Endothelial cell of umbilical vein (primary cell): ENCODE measurements around the gene MED16. TPM values are rescaled to one million over a fixed set of nuclear protein-coding genes. Genes with fewer than 3 reads are reported as not detected.

Source experiments
- BruUV-seq: library from RNA; stranded (reverse); fragments of 400-500 nt; replicated peaks from 2 replicates; lab custom pipeline; 2021; lab: Mats Ljungman, UMichigan
- CTCF ChIA-PET: fragments of 300-600, 350-600 bp; sonication (Branson Sonifier 250); formaldehyde crosslinking; loops from one replicate; lab custom pipeline; 2021; ENCODE audit warnings: antibody characterized with exemption, inconsistent platforms; lab: Charles Lee
- POLR2A ChIA-PET: fragments of 300-600, 350-600 bp; sonication (Branson Sonifier 250); formaldehyde crosslinking; loops from one replicate; lab custom pipeline; 2021; ENCODE audit warnings: antibody characterized with exemption, inconsistent platforms; lab: Charles Lee
- DNase-seq: peaks from one replicate; pipeline ENCODE4 v3.0.0-alpha.2; 2011; ENCODE audit warnings: low read depth, low spot score
- FAIRE-seq: peaks from 2 replicates; lab custom pipeline; 2011; peaks lifted over from hg19 to GRCh38; lab: Jason Lieb, UNC
- H2AFZ ChIP-seq: 2 replicates; pipeline ENCODE4 v1.6.0; 2012; ENCODE audit warnings: low read depth, low read length, control low read depth, inconsistent platforms
- H3K27ac ChIP-seq: 2 replicates; pipeline ENCODE4 v1.5.1; 2011; ENCODE audit warnings: low read depth, mild to moderate bottlenecking, control low read depth, low read length, moderate library complexity; ENCODE audit not compliant: insufficient read depth
- H3K27me3 ChIP-seq, 2 experiments: 2 replicates each; pipeline versions ENCODE4 v1.6.0 to v1.6.1; 2011; ENCODE audit warnings: low read length in 2 of 2, mixed read lengths in 1 of 2; ENCODE audit not compliant: control insufficient read depth in 2 of 2, insufficient read depth in 2 of 2
- H3K36me3 ChIP-seq, 2 experiments: 2 replicates in 1 of 2; 3 replicates in 1 of 2; pipeline ENCODE4 v1.5.1; 2011; ENCODE audit warnings: low read length in 2 of 2, mild to moderate bottlenecking in 1 of 2, moderate library complexity in 1 of 2; ENCODE audit not compliant: control insufficient read depth in 2 of 2, insufficient read depth in 2 of 2; ENCODE audit errors: extremely low read depth in 1 of 2
- H3K4me1 ChIP-seq: 3 replicates; pipeline ENCODE4 v1.5.1; 2011; ENCODE audit warnings: mild to moderate bottlenecking, low read length; ENCODE audit not compliant: control insufficient read depth, insufficient read depth; ENCODE audit errors: extremely low read depth
- H3K4me2 ChIP-seq: 2 replicates; pipeline ENCODE4 v1.6.1; 2011; ENCODE audit warnings: low read length, control low read depth, mixed read lengths; ENCODE audit not compliant: insufficient read depth
- H3K4me3 ChIP-seq, 3 experiments: fragments of 200-600 bp in 1 of 3; sonication (generic), shearing (Covaris generic) in 1 of 3; replicated peaks in 1 of 3; 2 replicates each; pipeline ENCODE4 v1.5.1; 2011 to 2016; ENCODE audit warnings: control low read depth in 3 of 3, low read length in 3 of 3, mild to moderate bottlenecking in 2 of 3, inconsistent platforms in 1 of 3, low read depth in 1 of 3, moderate library complexity in 1 of 3; ENCODE audit not compliant: insufficient read depth in 1 of 3
- H3K79me2 ChIP-seq: 2 replicates; pipeline ENCODE4 v1.6.0; 2012; ENCODE audit warnings: low read length, inconsistent platforms; ENCODE audit not compliant: control insufficient read depth, insufficient read depth
- H3K9ac ChIP-seq: replicated peaks from 2 replicates; pipeline ENCODE3; 2011; ENCODE audit warnings: low read length, control low read depth; ENCODE audit not compliant: insufficient read depth; ENCODE audit errors: extremely low read depth
- H3K9me1 ChIP-seq: replicated peaks from 3 replicates; pipeline ENCODE4 v1.6.0; 2011; ENCODE audit warnings: mild to moderate bottlenecking, low read length; ENCODE audit not compliant: control insufficient read depth, insufficient read depth; ENCODE audit errors: extremely low read depth
- H3K9me3 ChIP-seq: replicated peaks from 2 replicates; pipeline ENCODE4 v1.5.1; 2012; ENCODE audit warnings: low read length, inconsistent platforms; ENCODE audit not compliant: control insufficient read depth, insufficient read depth
- H4K20me1 ChIP-seq: replicated peaks from 2 replicates; pipeline ENCODE3; 2011; ENCODE audit warnings: mild to moderate bottlenecking, low read length; ENCODE audit not compliant: control insufficient read depth, insufficient read depth; ENCODE audit errors: extremely low read depth
- CTCF ChIP-seq, 2 donors: IDR thresholded peaks; 1 replicate in 1 of 2; 2 replicates in 1 of 2; pipeline ENCODE4 v1.5.1; 2011; ENCODE audit warnings: low read length in 2 of 2, mild to moderate bottlenecking in 2 of 2, moderate library complexity in 2 of 2, control low read depth in 1 of 2, inconsistent platforms in 1 of 2, low read depth in 1 of 2; ENCODE audit not compliant: insufficient read depth in 1 of 2; ENCODE audit errors: extremely low read depth in 1 of 2
- EZH2 ChIP-seq: IDR thresholded peaks from 2 replicates; pipeline ENCODE4 v1.6.1; 2012; ENCODE audit warnings: borderline replicate concordance, low read depth, mild to moderate bottlenecking, moderate library complexity, low read length, inconsistent platforms; ENCODE audit not compliant: severe bottlenecking
- FOS ChIP-seq: IDR thresholded peaks from 2 replicates; pipeline ENCODE4 v1.6.1; 2011; ENCODE audit warnings: mild to moderate bottlenecking, low read length, moderate library complexity, borderline replicate concordance; ENCODE audit not compliant: insufficient read depth
- GATA2 ChIP-seq: IDR thresholded peaks from 2 replicates; pipeline ENCODE4 v1.7.0; 2011; ENCODE audit warnings: low read depth, mild to moderate bottlenecking, moderate library complexity, mixed read lengths, low read length; ENCODE audit not compliant: insufficient read length, insufficient read depth
- JUN ChIP-seq: IDR thresholded peaks from 2 replicates; pipeline ENCODE4 v1.6.1; 2011; ENCODE audit warnings: borderline replicate concordance, low read depth; ENCODE audit not compliant: insufficient read length, insufficient read depth
- MAX ChIP-seq: IDR thresholded peaks from 2 replicates; pipeline ENCODE4 v1.6.1; 2011; ENCODE audit not compliant: insufficient read depth, insufficient read length
- MYC ChIP-seq: IDR thresholded peaks from one replicate; pipeline ENCODE4 v1.6.1; 2011; ENCODE audit warnings: mild to moderate bottlenecking, low read depth, low read length
- POLR2A ChIP-seq: IDR thresholded peaks from 2 replicates; pipeline ENCODE4 v1.6.1; 2012; ENCODE audit warnings: low read depth, mild to moderate bottlenecking, control low read depth, low read length
- POLR2AphosphoS5 ChIP-seq: IDR thresholded peaks from 2 replicates; pipeline ENCODE4 v1.6.1; 2012; ENCODE audit warnings: low read depth, mild to moderate bottlenecking, control low read depth, low read length, moderate library complexity; ENCODE audit not compliant: insufficient read depth
- dilution Hi-C: fragments of 300-500 bp; cut with MboI; formaldehyde crosslinking; loops from one replicate; pipeline ENCODE4 v1.15.0; 2019; ENCODE audit warnings: low sequenced_read_pairs; ENCODE audit not compliant: extremely low pct_ligation_motif_present
- intact Hi-C: fragments of 100-400 bp; cut with micrococcal nuclease; formaldehyde crosslinking; loops from one replicate; pipeline ENCODE4 v1.10.0; 2022
- polyA plus RNA-seq, 4 experiments: library from polyadenylated mRNA; depleted of rRNA in 3 of 4; stranded (reverse) in 3 of 4; unstranded in 1 of 4; fragments of >200 nt; gene quantifications; 2 replicates each; pipeline versions ENCODE4 v1.2.1 to v1.2.3, GENCODE V29; 2011 to 2012; ENCODE audit warnings: missing spikeins in 1 of 4
- total RNA-seq: library from RNA; stranded (reverse); gene quantifications from 2 replicates; pipeline ENCODE4 v1.2.3, GENCODE V29; 2021

Gene MED16
- total and polyA plus RNA-seq, 2 donors (not counting 3 experiments of a cell fraction or from before 2014, with no cell fraction given) = 63.1 to 66.5 TPM

DNA sequence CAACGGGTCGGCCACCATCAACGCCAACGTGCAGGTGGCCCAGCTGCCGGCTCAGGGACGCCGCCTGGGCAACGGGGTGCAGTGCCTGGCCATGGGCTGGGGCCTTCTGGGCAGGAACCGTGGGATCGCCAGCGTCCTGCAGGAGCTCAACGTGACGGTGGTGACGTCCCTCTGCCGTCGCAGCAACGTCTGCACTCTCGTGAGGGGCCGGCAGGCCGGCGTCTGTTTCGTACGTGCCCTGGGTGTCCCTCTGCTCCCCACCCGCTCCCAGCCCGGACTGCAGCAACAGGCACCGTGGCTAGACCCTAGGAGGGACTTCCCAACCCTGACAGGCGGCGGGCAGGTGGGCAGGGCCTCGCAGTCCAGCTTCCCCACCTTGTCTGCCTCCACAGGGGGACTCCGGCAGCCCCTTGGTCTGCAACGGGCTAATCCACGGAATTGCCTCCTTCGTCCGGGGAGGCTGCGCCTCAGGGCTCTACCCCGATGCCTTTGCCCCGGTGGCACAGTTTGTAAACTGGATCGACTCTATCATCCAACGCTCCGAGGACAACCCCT, 37.3 kb downstream of the MED16 start:
- dilution Hi-C loops = no loop called here
- peaks cover 0 to 2% of the 10 kb centered on the region in 2 experiments for H3K27me3 ChIP-seq
- DNase-seq (no peak), FAIRE-seq (no peak)
- no peak overlapping the region for H3K27ac ChIP-seq
- no peaks in the 10 kb centered on the region for H3K9me3 ChIP-seq
- no peaks in the 10 kb centered on the region for H3K79me2 ChIP-seq
- ChIA-PET CTCF (interaction anchor here (0.9 to 2.1 kb wide), 5 partner anchors 9 to 129 kb away, joined by 3 to 8 read pairs (median 4); partner anchors contain the start of gene WDR18), POLR2A (no interaction called here)
- no peak overlapping the region for H2AFZ ChIP-seq
- H3K9ac ChIP-seq = no peak overlapping the region
- H3K4me1 ChIP-seq = no peaks in the 10 kb centered on the region
- no peaks in the 10 kb centered on the region for H3K9me1 ChIP-seq
- no peak for TF ChIP-seq EZH2
- TF ChIP-seq POLR2A = no peak
- TF ChIP-seq MYC = no peak
- TF ChIP-seq CTCF (IDR thresholded peaks at IDR 0.05; ENCODE audit: extremely low read depth in 1 of 2, insufficient read depth in 1 of 2, low read depth in 1 of 2, low read length in 2 of 2) = no peak
- TF ChIP-seq POLR2AphosphoS5 = no peak
- TF ChIP-seq GATA2 = no peak
- TF ChIP-seq JUN = no peak
- no peak for TF ChIP-seq MAX
- no peak for TF ChIP-seq FOS
- no peaks in the 10 kb centered on the region for H4K20me1 ChIP-seq
- intact Hi-C loops = loop anchor here (2.0 kb wide), 1 partner anchor 85 kb away; no protein-coding TSS in a partner anchor
- no TSS peak for BruUV-seq
- H3K4me2 ChIP-seq = no peak overlapping the region
- no peak overlapping the region for H3K4me3 ChIP-seq
- H3K36me3 ChIP-seq = no peaks in the 10 kb centered on the region
